CD4-positive, alpha-beta T cell (primary cell): Measurements from ENCODE around the gene PDSS2. TPM values are rescaled to one million over a fixed set of nuclear protein-coding genes. Genes with fewer than 3 reads are reported as not detected.

ENCODE experiments used
- ATAC-seq: fragments of 200-7000 bp; cut with Tn5 transposase; one replicate; pipeline ENCODE4 v1.10.0; 2022; ENCODE audit warnings: mild to moderate bottlenecking; ENCODE audit not compliant: poor library complexity
- CTCF ChIA-PET: fragments of 350-600 bp; sonication (Branson Sonifier 250); formaldehyde crosslinking; loops from one replicate; lab custom pipeline; 2021; ENCODE audit warnings: antibody characterized with exemption, inconsistent platforms; lab: Charles Lee
- POLR2A ChIA-PET: fragments of 350-600 bp; sonication (Branson Sonifier 250); formaldehyde crosslinking; loops from one replicate; lab custom pipeline; 2021; ENCODE audit warnings: antibody characterized with exemption, inconsistent platforms; lab: Charles Lee
- DNase-seq, 14 experiments: peaks; one replicate each; pipeline ENCODE4 v3.0.0-alpha.2; 2013 to 2020; ENCODE audit warnings: mixed read lengths in 2 of 14
- H3K27ac ChIP-seq, 2 donors: one replicate each; pipeline versions ENCODE4 v1.5.1 to v1.7.0; 2013; ENCODE audit warnings: low read length in 2 of 2, low read depth in 1 of 2, mild to moderate bottlenecking in 1 of 2
- H3K27me3 ChIP-seq, 2 experiments: 1 replicate in 1 of 2; 2 replicates in 1 of 2; pipeline versions ENCODE4 v1.6.1 to v1.7.0; 2013; ENCODE audit warnings: low read length in 2 of 2, control low read depth in 1 of 2, mild to moderate bottlenecking in 1 of 2, moderate library complexity in 1 of 2; ENCODE audit not compliant: insufficient read depth in 2 of 2, control insufficient read depth in 1 of 2
- H3K36me3 ChIP-seq: one replicate; pipeline ENCODE4 v1.6.1; 2013; ENCODE audit warnings: low read length, control low read depth; ENCODE audit not compliant: insufficient read depth
- H3K4me1 ChIP-seq: one replicate; pipeline ENCODE4 v1.6.1; 2013; ENCODE audit warnings: low read length, control low read depth; ENCODE audit not compliant: insufficient read depth
- H3K4me3 ChIP-seq: one replicate; pipeline ENCODE4 v1.5.1; 2013; ENCODE audit warnings: mild to moderate bottlenecking, low read length, moderate library complexity
- H3K9me3 ChIP-seq, 2 experiments: 1 replicate in 1 of 2; 2 replicates in 1 of 2; pipeline versions ENCODE4 v1.6.1 to v1.7.0; 2013; ENCODE audit warnings: low read length in 2 of 2, mild to moderate bottlenecking in 2 of 2, control low read depth in 1 of 2, moderate library complexity in 1 of 2; ENCODE audit not compliant: control insufficient read depth in 1 of 2, insufficient read depth in 1 of 2
- H3K27ac Mint-ChIP-seq: one replicate; pipeline ENCODE4 v1.8.0; 2020; ENCODE audit warnings: mixed read lengths
- H3K27me3 Mint-ChIP-seq: one replicate; pipeline ENCODE4 v1.8.0; 2021; ENCODE audit warnings: mixed read lengths
- H3K36me3 Mint-ChIP-seq: one replicate; pipeline ENCODE4 v1.8.0; 2021; ENCODE audit warnings: low read depth, mixed read lengths
- H3K4me1 Mint-ChIP-seq: one replicate; pipeline ENCODE4 v1.8.0; 2021; ENCODE audit warnings: low read depth, mixed read lengths
- H3K4me3 Mint-ChIP-seq: one replicate; pipeline ENCODE4 v1.8.0; 2020; ENCODE audit warnings: mild to moderate bottlenecking, mixed read lengths
- H3K9me3 Mint-ChIP-seq: one replicate; pipeline ENCODE4 v1.8.0; 2020; ENCODE audit warnings: mixed read lengths
- intact Hi-C, 2 experiments: fragments of 100-400 bp; cut with DNase I in 1 of 2; cut with micrococcal nuclease in 1 of 2; formaldehyde crosslinking; loops; one replicate each; pipeline versions ENCODE4 v1.15.1 to v1.9.0; 2023 to 2025; cut with DNase I, micrococcal nuclease
- total RNA-seq, 174 experiments: library from RNA in 2 of 174; stranded (reverse) in 2 of 174; gene quantifications; one replicate each; pipeline ENCODE4 v1.2.3 and lab custom pipeline; 2021 to 2026
- TF ChIP-seq, protein P1 (sequence below): fragments of 200-600 bp; IDR thresholded peaks from one replicate; pipeline ENCODE4 v1.8.0; 2022; ENCODE audit warnings: antibody characterized with exemption, mild to moderate bottlenecking

Gene PDSS2
- total RNA-seq, 2 experiments from 2014 or later: 5.8 to 6.6 TPM

DNA sequence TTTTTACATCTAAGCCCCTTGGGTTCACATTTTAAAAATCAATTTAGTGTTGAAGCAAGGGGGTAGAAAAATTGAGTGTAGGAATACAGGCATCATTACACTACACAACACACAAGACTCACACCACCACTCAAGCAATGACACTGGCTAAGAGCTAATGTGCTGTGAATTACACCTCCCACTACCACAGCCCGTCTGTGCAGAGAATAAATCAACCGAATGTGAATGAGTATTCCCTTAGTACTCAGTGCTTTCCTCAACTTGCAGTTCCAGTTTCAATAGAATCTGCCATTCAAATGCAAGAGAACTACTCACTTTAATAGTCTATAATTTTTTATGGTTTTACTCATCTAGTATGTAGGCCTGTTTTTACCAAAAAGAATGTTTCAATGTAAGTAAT, 114.4 kb downstream of the PDSS2 start:
- H3K4me1 Mint-ChIP-seq: no peaks in the 10 kb centered on the region
- no peak overlapping the region for H3K4me3 ChIP-seq
- ATAC-seq: no peak
- no peaks in the 10 kb centered on the region for H3K27me3 Mint-ChIP-seq
- DNase-seq: no peak
- intact Hi-C loops: no loop called here
- no peak overlapping the region for H3K27ac Mint-ChIP-seq
- POLR2A ChIA-PET: no interaction called here
- H3K9me3 ChIP-seq: no peaks in the 10 kb centered on the region
- H3K9me3 Mint-ChIP-seq: no peaks in the 10 kb centered on the region
- H3K36me3 ChIP-seq: no peaks in the 10 kb centered on the region
- H3K4me1 ChIP-seq: no peaks in the 10 kb centered on the region
- H3K27ac ChIP-seq: no peak overlapping the region
- H3K4me3 Mint-ChIP-seq: no peak overlapping the region
- CTCF ChIA-PET: interaction anchor here (0.6 kb wide), 1 partner anchor 10 kb away, joined by 3 read pairs; no protein-coding TSS in a partner anchor
- no peaks in the 10 kb centered on the region for H3K27me3 ChIP-seq
- TF ChIP-seq, protein P1, sequence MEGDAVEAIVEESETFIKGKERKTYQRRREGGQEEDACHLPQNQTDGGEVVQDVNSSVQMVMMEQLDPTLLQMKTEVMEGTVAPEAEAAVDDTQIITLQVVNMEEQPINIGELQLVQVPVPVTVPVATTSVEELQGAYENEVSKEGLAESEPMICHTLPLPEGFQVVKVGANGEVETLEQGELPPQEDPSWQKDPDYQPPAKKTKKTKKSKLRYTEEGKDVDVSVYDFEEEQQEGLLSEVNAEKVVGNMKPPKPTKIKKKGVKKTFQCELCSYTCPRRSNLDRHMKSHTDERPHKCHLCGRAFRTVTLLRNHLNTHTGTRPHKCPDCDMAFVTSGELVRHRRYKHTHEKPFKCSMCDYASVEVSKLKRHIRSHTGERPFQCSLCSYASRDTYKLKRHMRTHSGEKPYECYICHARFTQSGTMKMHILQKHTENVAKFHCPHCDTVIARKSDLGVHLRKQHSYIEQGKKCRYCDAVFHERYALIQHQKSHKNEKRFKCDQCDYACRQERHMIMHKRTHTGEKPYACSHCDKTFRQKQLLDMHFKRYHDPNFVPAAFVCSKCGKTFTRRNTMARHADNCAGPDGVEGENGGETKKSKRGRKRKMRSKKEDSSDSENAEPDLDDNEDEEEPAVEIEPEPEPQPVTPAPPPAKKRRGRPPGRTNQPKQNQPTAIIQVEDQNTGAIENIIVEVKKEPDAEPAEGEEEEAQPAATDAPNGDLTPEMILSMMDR: no peak
- H3K36me3 Mint-ChIP-seq: no peaks in the 10 kb centered on the region

DNA sequence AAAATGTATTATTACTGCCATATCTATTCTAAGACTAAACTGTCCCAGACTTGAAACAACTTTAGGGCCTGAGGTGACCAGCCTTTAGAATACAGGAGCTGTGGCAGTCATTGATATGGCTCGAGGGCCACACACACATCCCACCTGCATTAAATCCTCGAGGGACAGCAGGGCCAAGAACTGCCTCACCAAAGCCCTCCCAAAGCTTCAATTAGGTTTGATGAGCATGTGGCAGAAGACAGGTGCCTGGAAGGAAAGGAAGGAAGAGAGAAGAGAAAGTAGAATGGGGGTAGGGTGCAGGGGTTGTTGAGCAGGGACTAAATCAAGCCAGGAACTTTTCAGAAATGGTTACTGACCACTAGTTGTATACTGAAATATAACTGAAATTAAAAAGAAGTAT, 115.0 kb downstream of the PDSS2 start:
- ChIA-PET POLR2A (no interaction called here), CTCF (no interaction called here)
- Mint-ChIP-seq H3K4me1 (no peaks in the 10 kb centered on the region), H3K4me3 (no peak overlapping the region), H3K27ac (no peak overlapping the region), H3K36me3 (no peaks in the 10 kb centered on the region), H3K9me3 (no peaks in the 10 kb centered on the region), H3K27me3 (no peaks in the 10 kb centered on the region)
- no peak overlapping the region for H3K27ac ChIP-seq
- H3K9me3 ChIP-seq: no peaks in the 10 kb centered on the region
- H3K36me3 ChIP-seq: no peaks in the 10 kb centered on the region
- intact Hi-C loops: no loop called here
- no peak for ATAC-seq
- no peaks in the 10 kb centered on the region for H3K27me3 ChIP-seq
- TF ChIP-seq, protein P1: no peak
- no peak overlapping the region for H3K4me3 ChIP-seq
- DNase-seq: no peak
- no peaks in the 10 kb centered on the region for H3K4me1 ChIP-seq

DNA sequence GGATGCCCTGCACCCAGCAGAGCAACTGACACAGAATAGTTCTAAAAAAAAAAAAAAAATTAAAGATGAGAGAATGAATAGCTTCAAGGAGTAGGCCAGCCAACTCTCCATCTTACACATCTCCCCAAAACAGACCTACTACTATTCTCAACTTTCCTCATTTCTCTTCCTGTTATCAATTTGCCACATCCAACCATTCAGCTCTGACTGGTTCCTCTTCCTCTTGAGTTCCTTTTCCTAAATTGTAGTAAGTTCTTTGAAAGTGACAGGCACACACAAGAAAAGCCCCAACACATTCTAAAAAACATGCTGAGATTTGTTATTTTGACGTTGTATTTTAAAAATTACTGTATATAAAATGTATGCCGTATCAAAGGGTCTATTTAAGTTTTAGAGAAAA, 117.2 kb downstream of the PDSS2 start:
- Mint-ChIP-seq H3K36me3 (no peaks in the 10 kb centered on the region), H3K27me3 (no peaks in the 10 kb centered on the region), H3K9me3 (no peaks in the 10 kb centered on the region), H3K4me1 (no peaks in the 10 kb centered on the region), H3K4me3 (no peak overlapping the region), H3K27ac (no peak overlapping the region)
- no peak overlapping the region for H3K4me3 ChIP-seq
- ATAC-seq (no peak), DNase-seq (no peak)
- TF ChIP-seq, protein P1: no peak
- H3K36me3 ChIP-seq: no peaks in the 10 kb centered on the region
- POLR2A ChIA-PET: no interaction called here
- H3K27me3 ChIP-seq: no peaks in the 10 kb centered on the region
- H3K9me3 ChIP-seq: no peaks in the 10 kb centered on the region
- no peak overlapping the region for H3K27ac ChIP-seq
- CTCF ChIA-PET: no interaction called here
- intact Hi-C loops: no loop called here
- no peaks in the 10 kb centered on the region for H3K4me1 ChIP-seq
